K562 (cell line): ENCODE data around the gene CDHR1. TPM values are rescaled to one million over a fixed set of nuclear protein-coding genes. Genes with fewer than 3 reads are reported as not detected.

ENCODE experiments used
- ATF1 ChIP-seq, 2 experiments: fragments of 450-650 bp in 1 of 2; IDR thresholded peaks; 2 replicates each; pipeline ENCODE4 v1.6.1; 2016; ENCODE audit warnings: missing compliant biosample characterization in 1 of 2, missing genetic modification characterization in 1 of 2
- FOSL1 ChIP-seq: fragments of 200-800 bp; sonication (Bioruptor generic); conservative IDR thresholded peaks from 2 replicates; pipeline ENCODE4 v1.6.1; 2016; ENCODE audit warnings: missing genetic modification characterization, missing compliant biosample characterization
- HDAC3 ChIP-seq: fragments of 450-650 bp; IDR thresholded peaks from 2 replicates; pipeline ENCODE4 v1.6.1; 2018; ENCODE audit warnings: borderline replicate concordance, mild to moderate bottlenecking, moderate library complexity; ENCODE audit not compliant: partially characterized antibody
- HEY1 ChIP-seq: fragments of 250-450 bp; sonication (Bioruptor Pico); IDR thresholded peaks from 2 replicates; pipeline ENCODE4 v1.5.0; 2020; ENCODE audit warnings: mild to moderate bottlenecking, moderate library complexity, borderline replicate concordance
- MEF2D ChIP-seq: conservative IDR thresholded peaks from 2 replicates; pipeline ENCODE4 v1.6.1; 2016; ENCODE audit warnings: low read depth, missing genetic modification characterization, missing compliant biosample characterization
- polyA plus RNA-seq, 8 experiments: library from polyadenylated mRNA; depleted of rRNA in 4 of 8; stranded (reverse) in 5 of 8; unstranded in 3 of 8; fragments of >200 nt; fragmentation: Nextera tagmentation in 2 of 8; fragmentation: Illumina TruSeq in 1 of 8; extraction: Ambion mirVana in 2 of 8; extraction: Trizol in 1 of 8; gene quantifications; 2 replicates each; pipeline versions ENCODE4 v1.2.1 to v1.2.3, GENCODE V29; 2011 to 2014; ENCODE audit warnings: inconsistent platforms in 1 of 8, missing spikeins in 1 of 8
- total RNA-seq, 7 experiments: library from RNA; depleted of rRNA in 6 of 7; stranded (reverse); fragments of >200 nt in 6 of 7; fragmentation: Illumina TruSeq in 2 of 7; extraction: Trizol in 2 of 7; gene quantifications; 2 replicates each; pipeline versions ENCODE4 v1.2.1 to v1.2.3, GENCODE V29; 2011 to 2021; ENCODE audit warnings: low replicate concordance in 1 of 7
- TF ChIP-seq, protein P1 (sequence below): fragments of 450-650 bp; IDR thresholded peaks from 2 replicates; pipeline ENCODE4 v1.6.1; 2018; ENCODE audit not compliant: partially characterized antibody
- TF ChIP-seq, protein P2 (sequence below): fragments of 250-450 bp; sonication (Bioruptor Pico); IDR thresholded peaks from 2 replicates; pipeline ENCODE4 v1.8.0; 2021; ENCODE audit warnings: moderate library complexity, mild to moderate bottlenecking, inconsistent platforms

Gene CDHR1
- total and polyA plus RNA-seq, 9 of the 15 experiments (the other 6 are each of a cell fraction or from before 2014, with no cell fraction given): 0.03 to 0.99 (median 0.20) TPM

DNA sequence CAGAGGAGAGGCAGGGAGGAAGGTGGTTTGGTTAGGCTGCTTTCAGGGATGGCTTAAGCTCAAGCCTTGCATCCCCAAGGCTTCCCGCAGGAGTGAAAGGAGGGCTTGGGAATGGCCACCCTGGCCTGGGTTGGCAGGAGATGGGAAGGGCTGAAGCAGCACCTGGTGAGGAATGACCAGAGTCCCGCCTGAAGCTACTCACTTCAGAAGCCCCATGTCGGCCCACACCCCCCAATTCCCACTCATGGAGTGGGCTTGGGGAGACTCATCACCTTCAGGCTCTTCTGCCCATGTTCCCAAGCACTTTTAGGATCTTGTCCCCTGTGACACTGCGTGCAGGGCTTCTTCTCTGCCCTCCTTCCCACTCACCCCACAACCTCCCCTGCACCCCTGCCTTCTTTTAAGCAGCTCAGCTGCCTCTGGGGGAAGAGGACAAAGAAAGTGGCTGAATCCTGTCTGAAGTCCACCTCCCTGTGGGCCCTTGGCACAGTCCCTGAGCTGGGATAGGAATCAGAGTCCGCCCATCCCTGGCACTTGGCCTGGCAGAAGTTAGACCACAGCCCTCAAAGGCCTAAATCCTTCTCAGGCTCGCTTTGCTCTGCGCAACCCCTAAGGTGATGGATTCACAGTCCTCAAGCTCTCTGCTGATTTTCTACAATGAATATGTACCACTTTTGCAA is 67.0 kb downstream of the CDHR1 start (continued):
- TF ChIP-seq, protein P1, sequence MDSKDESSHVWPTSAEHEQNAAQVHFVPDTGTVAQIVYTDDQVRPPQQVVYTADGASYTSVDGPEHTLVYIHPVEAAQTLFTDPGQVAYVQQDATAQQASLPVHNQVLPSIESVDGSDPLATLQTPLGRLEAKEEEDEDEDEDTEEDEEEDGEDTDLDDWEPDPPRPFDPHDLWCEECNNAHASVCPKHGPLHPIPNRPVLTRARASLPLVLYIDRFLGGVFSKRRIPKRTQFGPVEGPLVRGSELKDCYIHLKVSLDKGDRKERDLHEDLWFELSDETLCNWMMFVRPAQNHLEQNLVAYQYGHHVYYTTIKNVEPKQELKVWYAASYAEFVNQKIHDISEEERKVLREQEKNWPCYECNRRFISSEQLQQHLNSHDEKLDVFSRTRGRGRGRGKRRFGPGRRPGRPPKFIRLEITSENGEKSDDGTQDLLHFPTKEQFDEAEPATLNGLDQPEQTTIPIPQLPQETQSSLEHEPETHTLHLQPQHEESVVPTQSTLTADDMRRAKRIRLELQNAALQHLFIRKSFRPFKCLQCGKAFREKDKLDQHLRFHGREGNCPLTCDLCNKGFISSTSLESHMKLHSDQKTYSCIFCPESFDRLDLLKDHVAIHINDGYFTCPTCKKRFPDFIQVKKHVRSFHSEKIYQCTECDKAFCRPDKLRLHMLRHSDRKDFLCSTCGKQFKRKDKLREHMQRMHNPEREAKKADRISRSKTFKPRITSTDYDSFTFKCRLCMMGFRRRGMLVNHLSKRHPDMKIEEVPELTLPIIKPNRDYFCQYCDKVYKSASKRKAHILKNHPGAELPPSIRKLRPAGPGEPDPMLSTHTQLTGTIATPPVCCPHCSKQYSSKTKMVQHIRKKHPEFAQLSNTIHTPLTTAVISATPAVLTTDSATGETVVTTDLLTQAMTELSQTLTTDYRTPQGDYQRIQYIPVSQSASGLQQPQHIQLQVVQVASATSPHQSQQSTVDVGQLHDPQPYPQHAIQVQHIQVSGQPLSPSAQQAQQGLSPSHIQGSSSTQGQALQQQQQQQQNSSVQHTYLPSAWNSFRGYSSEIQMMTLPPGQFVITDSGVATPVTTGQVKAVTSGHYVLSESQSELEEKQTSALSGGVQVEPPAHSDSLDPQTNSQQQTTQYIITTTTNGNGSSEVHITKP: no peak
- TF ChIP-seq HDAC3 (no peak), ATF1 (CRISPR knock-in tag; IDR thresholded peaks at IDR 0.05) (no peak), ATF1 (tag; IDR thresholded peaks at IDR 0.05) (no peak), HEY1 (CRISPR knock-in tag) (no peak), FOSL1 (tag) (no peak), MEF2D (tag) (no peak)
- TF ChIP-seq, protein P2, sequence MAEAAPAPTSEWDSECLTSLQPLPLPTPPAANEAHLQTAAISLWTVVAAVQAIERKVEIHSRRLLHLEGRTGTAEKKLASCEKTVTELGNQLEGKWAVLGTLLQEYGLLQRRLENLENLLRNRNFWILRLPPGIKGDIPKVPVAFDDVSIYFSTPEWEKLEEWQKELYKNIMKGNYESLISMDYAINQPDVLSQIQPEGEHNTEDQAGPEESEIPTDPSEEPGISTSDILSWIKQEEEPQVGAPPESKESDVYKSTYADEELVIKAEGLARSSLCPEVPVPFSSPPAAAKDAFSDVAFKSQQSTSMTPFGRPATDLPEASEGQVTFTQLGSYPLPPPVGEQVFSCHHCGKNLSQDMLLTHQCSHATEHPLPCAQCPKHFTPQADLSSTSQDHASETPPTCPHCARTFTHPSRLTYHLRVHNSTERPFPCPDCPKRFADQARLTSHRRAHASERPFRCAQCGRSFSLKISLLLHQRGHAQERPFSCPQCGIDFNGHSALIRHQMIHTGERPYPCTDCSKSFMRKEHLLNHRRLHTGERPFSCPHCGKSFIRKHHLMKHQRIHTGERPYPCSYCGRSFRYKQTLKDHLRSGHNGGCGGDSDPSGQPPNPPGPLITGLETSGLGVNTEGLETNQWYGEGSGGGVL (CRISPR knock-in tag): no peak
